RCC 7860 (cell line): ENCODE results near the gene TBX21.

ENCODE experiments used
- DNase-seq: peaks from one replicate; pipeline ENCODE4 v3.0.0-alpha.2; 2015; ENCODE audit warnings: low spot score
- FAIRE-seq: peaks from 2 replicates; lab custom pipeline; 2012; peaks lifted over from hg19 to GRCh38; lab: Jason Lieb, UNC

Gene TBX21

GRCh38 chr17:47733047-47733673, at the start of gene TBX21:
Gene TBX21, plus strand, starts transcription at chr17:47733236. Its CDS starts 219 bp downstream, at chr17:47733455.
- no peak for DNase-seq

GRCh38 chr17:47684025-47684424, 49.0 kb upstream of the TBX21 start:
- no peak for FAIRE-seq
- no peak for DNase-seq

More at GRCh38 chr17:47733047-47733673, at the start of gene TBX21:
- FAIRE-seq: no peak

- DNase-seq (no peak), FAIRE-seq (no peak)
These were observed 48.4 kb upstream of the TBX21 start for GRCh38 chr17:47684535-47685193.

GRCh38 chr17:47685556-47686275, 47.3 kb upstream of the TBX21 start:
- DNase-seq (no peak), FAIRE-seq (no peak)

GRCh38 chr17:47686276-47686635, 46.8 kb upstream of the TBX21 start:
- peak; percentile 69 for FAIRE-seq
- peak; percentile 29 for DNase-seq

GRCh38 chr17:47686664-47687327, 46.2 kb upstream of the TBX21 start:
- FAIRE-seq (no peak), DNase-seq (no peak)

GRCh38 chr17:47687328-47687690, 45.7 kb upstream of the TBX21 start:
- no peak for DNase-seq
- FAIRE-seq: no peak

- FAIRE-seq: no peak
- no peak for DNase-seq
These were observed 45.3 kb upstream of the TBX21 start for GRCh38 chr17:47687748-47688147.

- FAIRE-seq (no peak), DNase-seq (no peak)
These were observed 42.9 kb upstream of the TBX21 start for GRCh38 chr17:47690121-47690520.

- no peak for FAIRE-seq
- DNase-seq: no peak
These were observed 40.7 kb upstream of the TBX21 start for GRCh38 chr17:47692137-47692894.

- DNase-seq (no peak), FAIRE-seq (no peak)
These were observed 39.9 kb upstream of the TBX21 start for GRCh38 chr17:47692895-47693730.

GRCh38 chr17:47693731-47694580, 39.1 kb upstream of the TBX21 start, which contains the start of gene TBKBP1:
Gene TBKBP1, plus strand, starts transcription at chr17:47694161. Its CDS starts 1,952 bp downstream, at chr17:47696113.
- DNase-seq (no peak), FAIRE-seq (no peak)

- DNase-seq (no peak), FAIRE-seq (no peak)
These were observed 38.2 kb upstream of the TBX21 start for GRCh38 chr17:47694581-47695428.

GRCh38 chr17:47695429-47696376, 37.3 kb upstream of the TBX21 start:
- no peak for FAIRE-seq
- DNase-seq: no peak

GRCh38 chr17:47696717-47697642, 36.1 kb upstream of the TBX21 start:
- DNase-seq (no peak), FAIRE-seq (no peak)
